ENCODE data around the gene CP.

DNA sequence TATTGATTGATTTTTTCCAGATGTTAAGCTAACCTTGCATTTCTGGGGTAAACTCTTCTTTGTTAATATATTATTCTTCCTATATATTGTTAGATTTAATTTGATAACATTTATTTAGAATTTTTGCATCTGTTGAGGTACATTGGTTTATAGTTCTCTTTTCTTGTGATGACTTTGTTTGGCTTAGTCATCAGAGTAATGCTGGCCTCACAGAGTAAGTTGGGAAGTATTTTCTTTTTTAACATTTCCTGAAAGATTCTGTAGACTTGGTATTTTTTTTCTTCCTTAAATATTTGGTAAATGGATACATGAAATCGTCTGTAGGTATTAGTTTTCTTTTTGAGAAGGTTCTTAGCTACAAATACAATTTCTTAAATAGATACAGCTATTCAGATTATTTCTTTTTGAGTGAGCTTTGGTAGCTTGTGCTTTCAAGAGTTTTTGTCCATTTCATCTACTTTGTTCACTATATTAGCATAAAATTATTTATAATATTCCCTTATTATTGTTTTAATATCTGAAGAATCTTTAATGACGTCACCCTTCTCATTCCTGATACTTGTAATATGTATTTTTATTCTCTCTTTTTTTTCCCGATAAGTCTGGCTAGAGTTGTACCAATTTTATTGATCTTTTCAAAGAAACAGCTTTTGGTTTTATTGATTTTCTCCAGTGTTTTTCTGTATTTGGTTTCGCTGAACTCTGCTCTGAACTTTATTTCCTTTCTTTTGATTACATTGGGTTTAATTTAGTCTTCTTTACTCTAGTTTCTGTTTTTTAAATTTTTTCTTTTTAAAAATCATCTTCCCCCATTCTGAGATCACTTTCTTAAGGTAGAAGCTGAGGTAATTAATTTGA lies 98.7 kb downstream of the CP start:
- TF ChIP-seq, protein P1, sequence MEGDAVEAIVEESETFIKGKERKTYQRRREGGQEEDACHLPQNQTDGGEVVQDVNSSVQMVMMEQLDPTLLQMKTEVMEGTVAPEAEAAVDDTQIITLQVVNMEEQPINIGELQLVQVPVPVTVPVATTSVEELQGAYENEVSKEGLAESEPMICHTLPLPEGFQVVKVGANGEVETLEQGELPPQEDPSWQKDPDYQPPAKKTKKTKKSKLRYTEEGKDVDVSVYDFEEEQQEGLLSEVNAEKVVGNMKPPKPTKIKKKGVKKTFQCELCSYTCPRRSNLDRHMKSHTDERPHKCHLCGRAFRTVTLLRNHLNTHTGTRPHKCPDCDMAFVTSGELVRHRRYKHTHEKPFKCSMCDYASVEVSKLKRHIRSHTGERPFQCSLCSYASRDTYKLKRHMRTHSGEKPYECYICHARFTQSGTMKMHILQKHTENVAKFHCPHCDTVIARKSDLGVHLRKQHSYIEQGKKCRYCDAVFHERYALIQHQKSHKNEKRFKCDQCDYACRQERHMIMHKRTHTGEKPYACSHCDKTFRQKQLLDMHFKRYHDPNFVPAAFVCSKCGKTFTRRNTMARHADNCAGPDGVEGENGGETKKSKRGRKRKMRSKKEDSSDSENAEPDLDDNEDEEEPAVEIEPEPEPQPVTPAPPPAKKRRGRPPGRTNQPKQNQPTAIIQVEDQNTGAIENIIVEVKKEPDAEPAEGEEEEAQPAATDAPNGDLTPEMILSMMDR (conservative IDR thresholded peaks at IDR 0.05; ENCODE audit: low read length): no peak
- TF ChIP-seq EZH2phosphoT487 (IDR thresholded peaks at IDR 0.05; ENCODE audit: borderline replicate concordance, low read depth, low read length): no peak
